ENCODE results near the gene C6orf132.
"Not testable (repeated sequence)": the region's sequence is repeated elsewhere in the genome, so short reads cannot be mapped to it uniquely, and the experiment has no call there.

C6orf132 gene

DNA sequence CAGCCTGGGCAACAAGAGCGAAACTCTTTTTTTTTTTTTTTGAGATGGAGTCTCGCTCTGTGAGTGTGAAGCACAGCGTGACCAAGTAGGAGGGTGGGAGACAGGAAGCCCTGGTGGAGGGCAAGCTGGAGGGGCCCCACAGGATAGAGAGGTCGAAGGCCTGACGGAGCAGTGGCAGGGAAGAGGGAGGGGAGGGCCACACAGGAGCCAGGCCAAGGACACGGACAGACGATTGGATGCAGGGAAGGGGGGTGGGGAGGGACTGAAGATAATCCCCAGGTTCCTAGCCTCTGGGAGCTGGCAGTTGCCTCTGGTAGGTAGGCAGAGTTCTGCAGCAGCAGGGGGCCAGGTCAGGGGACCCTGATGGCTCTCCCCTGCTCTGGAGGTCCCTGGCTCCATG is 20.0 kb upstream of the C6orf132 start:
- no peak for FAIRE-seq

DNA sequence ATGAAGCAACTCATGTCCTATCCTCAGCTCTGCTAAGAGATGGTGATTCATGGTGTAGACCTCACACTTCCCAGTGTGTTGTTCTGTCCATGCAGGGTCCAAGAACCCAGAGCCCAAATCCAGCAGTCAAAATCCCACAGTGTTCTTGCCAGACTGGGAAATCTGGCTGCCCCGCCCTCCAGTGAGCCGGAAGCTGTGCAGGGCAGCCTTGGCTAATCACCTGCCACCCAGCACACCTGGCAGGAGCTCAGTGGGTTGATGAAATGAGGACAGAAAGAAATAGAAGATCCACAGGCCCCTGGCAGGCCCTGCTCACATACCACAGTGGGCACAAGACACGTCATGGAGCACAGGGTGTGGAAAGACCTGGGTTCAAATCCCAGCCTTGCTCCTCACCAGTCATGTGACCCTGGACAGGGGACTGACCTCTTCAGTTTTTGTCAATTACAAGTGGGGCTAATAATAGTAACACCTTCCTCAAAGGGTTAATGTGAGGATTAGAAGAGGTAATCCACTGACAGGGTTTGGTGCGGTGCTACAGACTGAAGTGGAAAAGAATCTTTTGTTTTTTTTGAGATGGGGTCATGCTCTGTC is 17.1 kb upstream of the C6orf132 start:
- no peak for FAIRE-seq

DNA sequence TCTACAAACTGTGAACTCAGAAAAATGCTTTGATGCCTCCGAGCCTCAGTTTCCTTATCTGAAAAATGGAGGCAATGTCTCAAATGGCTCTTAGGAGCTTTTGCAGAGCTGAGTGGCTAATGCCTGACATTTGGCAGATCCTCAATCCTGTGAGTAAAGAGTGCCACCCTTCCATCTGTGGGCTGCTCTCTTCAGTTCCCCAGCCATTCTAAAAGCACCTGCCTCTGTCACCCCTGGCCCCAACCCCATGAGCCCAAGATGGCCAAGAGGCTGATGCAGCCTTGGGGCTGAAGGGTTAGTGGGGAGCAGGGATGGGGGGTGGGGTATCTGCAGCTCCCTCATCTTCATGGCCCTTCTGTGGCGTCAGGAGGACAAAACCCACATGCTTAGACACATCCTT is 16.2 kb upstream of the C6orf132 start:
- no peak for FAIRE-seq

DNA sequence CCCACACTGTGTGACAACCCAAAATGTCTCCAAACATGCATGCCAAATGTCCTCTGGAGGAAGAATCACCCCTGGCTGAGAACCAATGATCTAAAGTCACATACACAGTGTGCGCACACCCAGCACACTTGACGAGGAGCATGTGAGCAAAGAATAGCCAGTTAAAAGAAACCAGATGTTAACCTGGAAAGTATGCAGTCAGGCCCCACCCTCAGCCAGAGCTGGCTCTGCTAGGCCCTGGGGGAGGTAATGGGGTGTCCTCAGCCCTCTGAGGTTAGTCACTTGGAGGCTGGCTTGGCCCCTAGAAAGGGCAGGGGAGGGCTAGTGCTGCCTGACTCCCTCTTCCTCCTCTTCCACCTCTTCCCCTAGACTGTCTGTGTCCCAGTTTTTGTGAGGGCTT is 15.6 kb upstream of the C6orf132 start:
- no peak for FAIRE-seq

DNA sequence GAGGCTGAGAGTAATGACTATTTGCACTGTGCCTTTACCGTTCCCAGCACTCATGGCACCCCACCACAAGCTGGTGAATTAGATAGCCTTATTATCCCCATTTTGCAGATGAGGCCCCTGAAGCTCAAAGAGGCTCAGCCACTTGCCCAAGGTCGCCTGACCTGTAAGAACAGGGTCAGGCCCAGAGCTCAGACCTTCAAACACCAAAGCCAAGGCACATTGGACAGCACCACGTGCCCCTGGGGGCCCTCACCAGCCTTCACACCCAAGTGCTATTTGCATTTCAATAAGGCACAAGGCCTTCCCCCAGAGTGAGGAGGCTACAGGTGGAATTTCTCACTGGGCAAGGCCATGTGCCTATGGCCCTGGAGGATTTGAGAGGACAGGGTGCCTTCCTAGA is 14.2 kb upstream of the C6orf132 start:
- FAIRE-seq = no peak

DNA sequence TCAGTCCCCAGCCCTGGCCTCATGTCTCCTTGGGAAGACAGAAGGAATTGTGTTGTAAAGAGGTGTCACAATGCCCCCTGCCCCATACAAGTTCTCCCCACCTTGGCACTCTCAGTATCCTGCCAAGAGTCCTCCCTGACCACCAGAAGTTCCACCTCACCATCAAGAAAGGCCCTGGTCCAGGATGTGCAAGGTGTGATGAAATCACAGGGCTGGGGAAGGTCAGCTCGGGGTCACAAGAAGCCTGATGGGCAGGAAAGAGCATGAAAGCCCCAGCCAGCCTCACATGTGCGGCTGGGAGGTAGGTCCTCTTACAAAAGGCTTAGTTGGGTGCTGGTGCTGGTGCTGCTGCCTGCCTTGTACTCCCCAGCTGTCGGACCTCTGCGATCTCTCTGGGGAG is 12.9 kb upstream of the C6orf132 start:
- FAIRE-seq = no peak

DNA sequence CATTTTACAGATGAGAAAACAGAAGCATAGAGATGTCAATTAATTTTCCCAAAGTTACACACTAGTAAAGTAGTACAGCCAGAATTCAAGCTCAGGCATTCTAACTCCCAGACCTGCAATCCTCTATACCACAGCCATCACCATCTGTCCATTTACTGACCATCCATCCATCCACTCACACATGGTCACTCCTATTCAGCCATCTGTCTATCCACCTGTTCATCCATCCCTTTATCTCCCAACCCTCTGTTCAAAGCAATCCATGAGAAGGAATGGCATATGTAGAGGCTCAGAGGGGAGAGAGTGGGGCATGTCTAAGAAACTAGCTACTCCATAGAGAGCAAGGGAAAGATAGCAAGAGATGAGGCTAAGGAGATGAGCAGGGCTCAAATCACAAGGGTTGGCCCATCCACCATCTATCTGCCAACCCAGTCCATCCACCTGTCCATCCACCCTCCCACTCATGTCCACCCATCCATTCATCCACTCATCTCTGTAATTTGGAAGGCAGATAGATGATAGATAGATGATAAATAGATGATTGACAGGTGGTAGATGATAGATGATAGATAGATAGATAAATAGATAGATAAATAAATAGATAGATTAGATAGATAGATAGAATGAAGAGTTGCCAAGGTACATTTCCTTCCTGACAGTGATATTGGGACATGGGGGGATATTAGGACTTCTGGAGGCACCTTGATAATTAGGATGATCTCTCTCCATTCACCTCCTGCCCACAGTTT is 12.2 kb upstream of the C6orf132 start:
- no peak for FAIRE-seq

DNA sequence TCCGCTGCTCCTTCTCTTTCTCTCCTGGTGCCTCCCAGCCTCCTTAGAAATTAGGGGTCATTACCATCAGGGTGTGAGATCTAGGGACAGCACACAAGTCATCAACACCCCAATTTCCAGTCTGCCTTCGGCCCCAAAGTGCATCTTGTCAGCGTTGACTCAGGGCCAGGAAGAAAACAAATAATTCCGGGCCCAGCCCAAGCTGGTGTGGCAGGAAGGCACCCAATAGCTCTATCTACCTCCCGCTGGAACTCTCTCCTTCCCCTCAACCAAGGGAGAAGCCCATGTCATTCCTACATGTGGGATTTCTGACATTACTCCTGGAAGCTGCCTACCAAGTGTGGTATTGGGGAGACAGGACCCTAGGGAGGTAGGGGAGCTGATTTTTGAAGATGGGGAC is 11.5 kb upstream of the C6orf132 start:
- FAIRE-seq = no peak

DNA sequence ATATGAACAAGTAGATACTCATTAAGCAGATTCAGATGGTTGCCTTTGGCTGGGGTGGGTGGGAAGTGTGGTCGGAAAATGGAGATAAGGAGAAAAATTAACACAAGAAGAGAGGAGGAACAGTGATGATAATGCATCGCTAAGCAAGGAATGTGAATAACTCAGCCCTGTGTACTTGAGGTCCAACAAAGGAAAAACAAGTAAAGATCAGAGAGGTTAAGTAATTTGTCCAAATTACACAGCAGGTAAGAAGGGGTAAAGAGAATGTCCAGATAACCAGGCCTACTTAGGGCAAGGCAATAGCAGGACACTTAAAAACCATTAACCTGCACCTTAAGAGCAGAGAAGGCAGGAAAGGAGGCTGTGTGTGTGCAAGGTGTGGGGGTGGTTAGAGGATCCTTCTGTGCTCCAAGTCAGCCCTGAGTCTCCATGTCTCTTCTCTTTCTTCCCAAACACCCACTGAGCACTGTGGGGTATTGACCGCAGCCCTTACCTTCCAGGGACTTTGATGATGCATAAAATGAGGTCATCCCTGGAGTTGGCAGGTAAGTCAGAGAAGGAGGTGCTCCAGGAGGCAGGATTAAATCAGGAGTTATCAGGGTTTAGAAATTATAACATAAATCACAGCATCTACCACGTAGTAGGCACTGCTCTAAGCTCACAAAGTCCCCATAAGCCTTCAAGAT is 10.3 kb upstream of the C6orf132 start:
- FAIRE-seq = not testable (repeated sequence)

DNA sequence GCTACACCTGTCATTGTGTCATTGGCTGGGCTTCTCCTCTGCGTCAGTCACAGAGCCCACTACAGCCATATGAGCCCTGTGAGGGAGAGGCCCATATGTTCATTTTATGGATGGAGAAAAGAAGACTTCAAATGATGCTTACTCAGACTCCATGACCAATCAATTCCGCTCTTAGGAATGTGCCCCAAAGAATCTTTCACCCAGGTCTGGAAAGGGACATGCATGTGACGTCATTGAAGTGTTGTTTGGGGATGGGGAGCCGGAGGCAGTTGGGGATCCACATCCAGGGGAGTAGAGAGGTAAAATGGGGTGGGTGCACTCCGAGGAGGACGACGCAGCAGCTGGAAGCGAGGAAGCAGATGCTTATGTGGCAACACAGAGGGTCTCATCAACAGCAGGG is 9.6 kb upstream of the C6orf132 start:
- no peak for FAIRE-seq

DNA sequence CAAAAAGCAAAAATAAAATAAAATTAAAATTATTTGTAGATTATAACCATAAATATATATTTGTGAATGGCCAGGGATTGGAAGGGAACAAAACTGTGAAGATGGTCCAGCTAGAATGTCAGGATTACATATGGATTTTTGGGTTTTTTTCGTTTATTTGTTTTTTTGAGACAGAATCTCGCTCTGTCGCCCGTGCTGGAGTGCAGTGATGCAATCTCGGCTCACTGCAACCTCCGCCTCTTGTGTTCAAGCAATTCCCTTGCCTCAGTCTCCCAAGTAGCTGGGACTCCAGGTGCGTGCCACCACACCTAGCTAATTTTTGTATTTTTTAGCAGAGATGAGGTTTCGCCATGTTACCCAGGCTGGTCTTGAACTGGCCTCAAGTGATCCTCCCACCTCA is 7.8 kb upstream of the C6orf132 start:
- FAIRE-seq = no peak

DNA sequence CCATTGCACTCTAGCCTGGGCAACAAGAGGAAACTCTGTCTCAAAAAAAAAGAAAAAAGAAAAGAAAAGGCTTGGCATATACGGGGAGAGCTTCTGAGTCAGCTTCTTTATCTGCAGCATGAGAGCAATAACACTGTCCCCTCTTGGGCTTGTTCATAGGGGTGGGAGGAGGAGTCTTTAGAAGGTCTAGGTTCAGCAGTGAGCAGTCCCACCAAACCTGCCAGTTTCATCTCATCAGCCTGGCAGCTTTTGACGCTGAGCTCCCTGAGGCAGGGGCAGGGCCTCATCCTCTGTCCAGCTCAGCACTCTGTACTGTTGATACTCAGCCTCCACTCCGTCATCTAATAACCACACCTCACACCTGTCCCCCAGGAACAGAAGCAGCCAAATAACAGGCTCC is 5.6 kb upstream of the C6orf132 start:
- no peak for FAIRE-seq

DNA sequence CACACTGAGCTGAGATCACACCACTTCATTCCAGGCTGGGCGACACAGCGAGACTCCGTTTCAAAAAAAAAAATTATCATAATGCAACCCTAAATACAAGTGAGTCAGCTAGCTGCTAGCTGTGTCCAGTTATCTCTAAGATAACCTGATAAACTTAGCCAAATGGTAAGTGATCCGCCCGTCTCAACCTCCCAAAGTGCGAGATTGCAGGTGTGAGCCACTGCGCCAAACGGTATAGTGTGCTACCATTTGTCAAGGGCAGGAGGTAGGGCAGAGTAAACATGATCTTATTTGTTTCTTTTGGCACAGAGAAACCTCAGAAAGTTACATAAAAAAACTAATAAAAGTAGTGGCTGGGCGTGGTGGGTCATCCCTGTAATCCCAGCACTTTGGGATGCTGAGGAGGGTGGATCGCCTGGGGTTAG is 4.7 kb upstream of the C6orf132 start:
- FAIRE-seq = no peak

DNA sequence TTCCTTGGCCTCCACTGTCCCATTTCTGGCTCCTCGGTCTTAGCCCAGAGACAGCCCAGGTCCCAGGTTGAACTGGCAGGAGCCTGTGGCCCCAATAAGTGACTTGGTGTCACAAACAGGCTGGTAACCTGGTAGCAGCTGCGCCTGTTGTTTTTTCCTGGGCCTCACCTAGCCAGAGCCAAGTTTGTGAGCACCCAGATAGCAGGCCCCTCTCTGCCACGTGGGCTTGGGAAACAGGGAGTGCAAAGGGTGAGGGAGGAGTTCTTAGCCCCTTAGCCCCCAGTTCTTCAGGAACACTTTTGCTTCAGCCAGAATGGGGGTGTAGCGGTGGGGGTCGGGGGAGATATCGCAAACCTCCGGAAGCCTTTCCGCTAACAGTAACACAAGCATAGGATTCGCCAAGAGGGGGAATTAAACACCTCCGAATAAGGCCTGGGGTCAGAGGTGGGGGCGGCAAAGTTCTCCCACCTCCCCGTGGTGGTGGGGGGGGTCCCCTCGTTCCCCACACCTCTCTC is 760 bp downstream of the C6orf132 start:
- FAIRE-seq = no peak

DNA sequence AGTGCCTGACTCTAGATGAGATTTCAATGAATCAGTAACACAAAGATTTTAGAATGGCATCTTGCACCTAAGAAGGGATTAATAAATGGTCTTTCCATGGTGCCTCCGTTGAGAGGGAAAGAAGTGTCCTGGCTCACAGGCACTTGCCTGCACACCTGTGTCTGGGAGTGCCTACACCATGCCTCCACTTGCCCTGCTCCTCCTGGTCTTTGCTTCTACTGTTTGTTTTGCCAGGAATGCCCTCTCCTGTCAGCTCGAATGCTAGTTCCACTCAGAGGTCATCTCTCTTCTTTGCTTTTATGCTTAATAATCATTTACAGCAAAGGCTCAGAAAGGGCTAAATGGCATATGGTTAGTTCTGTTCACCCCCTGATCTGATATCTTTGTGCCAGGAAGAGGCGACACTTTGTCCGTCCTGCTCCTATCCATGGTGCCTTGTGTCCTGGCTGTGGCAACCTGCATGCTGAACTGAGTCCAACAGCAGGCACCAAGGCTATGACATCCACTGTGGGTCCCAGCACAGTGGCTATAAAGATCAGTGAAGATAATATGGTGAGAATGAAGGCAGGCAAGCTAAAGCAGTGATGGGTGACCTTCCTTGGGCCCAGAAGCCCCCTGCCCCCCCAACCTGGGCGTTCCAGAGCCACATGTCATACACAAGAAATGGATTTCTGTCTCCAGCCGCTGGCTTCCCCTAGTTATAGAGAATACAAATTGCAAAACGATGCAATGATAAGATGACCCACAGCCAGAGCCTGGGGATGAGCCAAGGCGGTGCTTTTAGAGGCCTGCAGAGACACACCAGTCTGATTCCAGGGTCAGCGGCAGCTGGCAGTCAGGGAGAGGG is 1.4 kb downstream of the C6orf132 start:
- no peak for FAIRE-seq

DNA sequence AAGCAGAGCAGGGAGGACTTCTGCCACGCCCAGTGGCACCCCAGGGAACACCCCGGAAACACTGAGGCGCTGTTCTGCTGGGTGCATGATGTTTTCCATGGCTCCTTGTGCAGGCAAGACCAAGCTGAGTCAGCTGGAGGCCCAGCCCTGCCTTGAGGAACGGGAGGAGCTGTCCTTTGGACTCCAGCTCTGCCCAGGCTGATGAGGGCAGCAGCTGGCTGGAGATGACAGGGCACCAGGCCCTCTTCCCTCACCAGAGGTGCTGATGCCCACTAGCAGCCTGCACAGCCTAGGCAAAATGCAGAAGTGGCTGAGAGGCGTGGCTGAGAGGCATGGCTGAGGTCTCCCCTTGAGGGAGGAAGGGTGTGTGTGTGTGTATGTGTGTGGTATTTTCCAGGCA is 2.4 kb downstream of the C6orf132 start:
- no peak for FAIRE-seq

DNA sequence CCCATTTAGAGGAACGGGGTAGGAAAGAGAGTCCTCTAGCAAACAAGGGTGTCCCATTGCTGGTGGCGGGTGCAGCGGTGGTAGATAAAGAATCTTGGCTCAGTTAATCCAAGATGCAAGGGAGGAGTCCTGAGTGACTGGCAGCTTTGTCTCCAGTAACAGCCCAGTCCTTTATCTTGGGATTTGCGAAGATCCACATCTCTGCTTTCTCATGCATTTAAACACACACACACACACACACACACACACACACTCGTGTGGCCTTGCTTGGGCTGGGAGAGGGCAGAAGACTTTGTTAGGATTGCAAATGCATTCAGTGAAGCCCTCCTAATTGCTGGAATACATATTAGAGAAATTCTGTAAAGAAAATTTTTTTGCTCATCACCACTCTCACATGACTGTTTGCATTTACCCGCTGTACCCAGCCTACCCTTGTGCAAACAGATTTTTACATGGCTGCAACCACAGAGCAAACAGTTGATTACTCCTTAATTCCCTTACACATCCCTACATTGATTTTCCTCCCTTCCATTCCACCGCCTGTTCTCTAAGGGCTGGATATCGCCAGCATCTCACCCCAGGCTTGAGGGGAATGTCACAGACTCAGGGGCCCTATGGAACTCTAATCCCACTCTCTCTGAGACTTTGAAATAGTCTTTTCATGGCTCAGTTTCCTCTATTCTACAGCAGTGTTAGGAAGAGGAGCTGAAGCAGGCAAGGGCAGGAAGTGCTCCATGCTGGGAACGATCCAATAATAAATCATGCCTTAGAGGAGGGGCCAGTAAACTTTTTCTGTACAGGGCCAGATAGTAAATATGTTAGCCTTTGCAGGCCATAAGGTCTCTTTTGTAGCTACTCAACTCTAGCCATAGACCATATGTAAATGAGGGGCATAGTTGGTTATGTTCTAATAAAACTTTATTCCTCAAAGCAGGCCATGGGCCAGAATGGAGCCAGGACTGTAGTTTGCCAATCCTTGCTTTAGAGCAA is 3.5 kb downstream of the C6orf132 start:
- FAIRE-seq = no peak

DNA sequence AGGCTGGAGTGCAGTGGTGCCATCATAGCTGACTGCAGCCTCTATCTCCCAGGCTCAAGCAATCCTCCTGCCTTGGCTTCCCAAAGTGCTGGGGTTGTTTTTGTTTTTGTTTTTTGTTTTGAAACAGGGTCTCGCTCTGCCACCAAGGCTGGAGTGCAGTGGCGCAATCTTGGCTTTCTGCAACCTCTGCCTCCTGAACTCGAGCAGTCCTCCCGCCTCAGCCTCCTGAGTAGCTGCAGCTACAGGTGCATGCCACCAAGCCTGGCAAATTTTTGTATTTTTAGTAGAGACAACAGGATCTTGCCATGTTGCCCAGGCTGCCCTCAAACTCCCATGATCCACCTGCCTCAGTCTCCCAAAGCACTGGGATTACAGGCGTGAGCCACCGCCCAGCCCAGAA is 4.2 kb downstream of the C6orf132 start:
- FAIRE-seq = no peak

DNA sequence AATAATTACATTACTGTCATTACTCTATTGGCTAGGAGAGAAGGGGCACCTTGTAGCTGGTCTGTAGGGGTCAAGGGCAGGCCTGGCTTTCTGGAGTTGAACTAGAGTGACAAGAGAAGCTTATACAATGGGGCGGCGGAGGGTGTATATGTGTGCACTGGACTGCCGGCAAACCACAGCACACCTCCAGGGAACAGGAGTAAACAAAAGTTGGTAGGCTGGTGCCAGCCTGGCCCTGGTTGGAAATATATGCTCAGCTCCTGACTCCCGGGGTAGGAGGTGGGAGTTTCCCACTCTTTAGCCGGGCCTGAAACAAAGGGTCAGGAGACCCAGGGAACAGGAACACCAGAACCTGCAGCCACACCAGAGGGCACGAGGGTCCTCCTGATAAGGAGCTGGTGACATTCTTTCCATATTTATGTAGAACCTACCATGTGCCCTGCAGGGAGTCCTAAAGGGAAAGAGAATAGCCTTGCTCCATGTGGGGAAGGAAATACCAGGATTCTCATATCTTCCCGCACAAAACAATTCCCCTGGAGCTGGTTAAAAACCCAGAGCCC is 5.1 kb downstream of the C6orf132 start:
- FAIRE-seq = no peak

DNA sequence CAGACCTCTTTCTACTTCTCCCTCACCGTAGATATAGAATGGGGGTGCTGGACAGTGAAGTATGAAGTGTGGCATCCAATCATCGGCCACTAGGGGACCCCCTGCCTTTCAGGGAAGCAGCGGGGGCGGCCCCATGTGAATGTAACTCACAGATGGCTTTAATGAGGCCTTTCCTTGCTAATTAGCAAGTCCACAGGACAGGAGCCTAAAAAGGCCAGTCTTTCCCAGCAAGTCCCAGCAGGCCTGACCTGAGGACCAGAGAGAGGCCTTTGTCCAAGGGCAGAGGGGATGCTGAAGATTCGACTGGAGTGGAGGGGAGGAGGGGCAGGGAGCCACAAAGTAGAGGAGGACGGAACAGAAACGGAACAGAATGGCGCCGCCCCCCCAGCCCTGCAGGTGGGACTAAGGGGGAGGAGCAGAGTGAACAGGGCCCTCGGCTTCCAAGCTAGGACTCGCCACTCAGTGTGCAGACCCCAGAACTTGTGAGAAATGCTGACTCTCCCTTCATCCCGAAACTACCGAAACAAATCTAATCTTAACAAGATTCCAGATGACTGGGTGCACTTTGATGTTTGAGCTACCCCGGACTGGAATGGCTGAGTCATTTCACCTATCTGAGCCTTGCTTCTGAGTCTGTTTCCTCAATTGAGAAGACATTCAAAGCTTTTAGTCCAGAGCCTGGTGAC is 5.8 kb downstream of the C6orf132 start:
- FAIRE-seq = peak; percentile 74

DNA sequence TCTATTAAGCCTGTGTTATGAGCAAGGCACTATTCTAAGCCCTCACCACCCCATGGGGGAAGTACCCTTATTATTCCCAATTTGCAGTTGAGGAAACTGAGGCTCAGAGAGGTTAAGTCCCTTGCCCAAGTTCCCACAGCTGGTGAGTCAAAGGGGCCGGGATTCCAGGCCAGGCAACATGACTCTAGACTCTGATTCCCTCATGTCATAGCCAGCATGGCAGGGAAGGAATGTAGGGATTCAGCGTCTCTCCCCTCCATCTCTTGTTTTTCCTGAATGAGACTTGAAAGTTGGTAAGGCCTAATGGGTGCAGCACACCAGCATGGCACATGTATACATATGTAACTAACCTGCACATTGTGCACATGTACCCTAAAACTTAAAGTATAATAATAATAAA is 6.7 kb downstream of the C6orf132 start:
- FAIRE-seq = no peak
